Body of pancreas (tissue), 4 donors: Measurements from ENCODE around the gene C10orf53.

Source experiments
- POLR2A ChIP-seq, 3 donors: fragments of 450-650 bp; IDR thresholded peaks; one replicate each; pipeline ENCODE4 v1.6.1; 2016; ENCODE audit warnings: antibody characterized with exemption in 3 of 3, mild to moderate bottlenecking in 2 of 3
- TF ChIP-seq, protein P1 (sequence below), 7 experiments: fragments of 450-650 bp in 4 of 7; fragments of 200-600 bp in 3 of 7; sonication (generic) in 3 of 7; IDR thresholded peaks; one replicate each; pipeline ENCODE4 v1.5.1; 2016 to 2019; ENCODE audit warnings: antibody characterized with exemption in 7 of 7

DNA sequence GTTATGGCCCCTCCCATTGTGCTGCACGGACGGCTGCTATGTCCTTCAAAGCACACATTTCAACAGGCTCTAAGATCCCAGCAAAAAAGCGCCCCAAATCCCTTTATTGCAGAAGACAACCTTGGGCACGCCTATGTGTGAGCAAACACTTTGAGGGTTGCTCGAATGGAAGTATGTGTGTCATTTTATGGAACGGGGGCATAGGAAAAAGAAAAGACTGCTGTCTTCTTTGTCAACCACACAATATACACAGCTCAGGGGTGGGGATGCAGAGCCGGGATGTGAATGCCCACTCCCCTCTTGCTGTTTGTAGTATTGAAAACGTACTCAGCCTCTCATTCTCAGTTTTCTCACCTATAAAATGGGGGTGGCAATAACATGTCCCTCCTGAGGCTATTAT, 32.0 kb downstream of the C10orf53 start:
- TF ChIP-seq, protein P1, sequence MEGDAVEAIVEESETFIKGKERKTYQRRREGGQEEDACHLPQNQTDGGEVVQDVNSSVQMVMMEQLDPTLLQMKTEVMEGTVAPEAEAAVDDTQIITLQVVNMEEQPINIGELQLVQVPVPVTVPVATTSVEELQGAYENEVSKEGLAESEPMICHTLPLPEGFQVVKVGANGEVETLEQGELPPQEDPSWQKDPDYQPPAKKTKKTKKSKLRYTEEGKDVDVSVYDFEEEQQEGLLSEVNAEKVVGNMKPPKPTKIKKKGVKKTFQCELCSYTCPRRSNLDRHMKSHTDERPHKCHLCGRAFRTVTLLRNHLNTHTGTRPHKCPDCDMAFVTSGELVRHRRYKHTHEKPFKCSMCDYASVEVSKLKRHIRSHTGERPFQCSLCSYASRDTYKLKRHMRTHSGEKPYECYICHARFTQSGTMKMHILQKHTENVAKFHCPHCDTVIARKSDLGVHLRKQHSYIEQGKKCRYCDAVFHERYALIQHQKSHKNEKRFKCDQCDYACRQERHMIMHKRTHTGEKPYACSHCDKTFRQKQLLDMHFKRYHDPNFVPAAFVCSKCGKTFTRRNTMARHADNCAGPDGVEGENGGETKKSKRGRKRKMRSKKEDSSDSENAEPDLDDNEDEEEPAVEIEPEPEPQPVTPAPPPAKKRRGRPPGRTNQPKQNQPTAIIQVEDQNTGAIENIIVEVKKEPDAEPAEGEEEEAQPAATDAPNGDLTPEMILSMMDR (IDR thresholded peaks at IDR 0.05), result no peak
- TF ChIP-seq POLR2A (IDR thresholded peaks at IDR 0.05), result no peak
